Activated CD4-positive, alpha-beta memory T cell treated with anti-CD3 and anti-CD28 coated beads for 36 hours (primary cell): Measurements from ENCODE around the gene GRM2. TPM values are rescaled to one million over a fixed set of nuclear protein-coding genes. Genes with fewer than 3 reads are reported as not detected.

ENCODE experiments used
- CTCF ChIA-PET: fragments of 350-600 bp; sonication (Branson Sonifier 250); formaldehyde crosslinking; loops from one replicate; lab custom pipeline; 2021; ENCODE audit warnings: antibody characterized with exemption, inconsistent platforms; lab: Charles Lee
- POLR2A ChIA-PET: fragments of 350-600 bp; sonication (Branson Sonifier 250); formaldehyde crosslinking; loops from one replicate; lab custom pipeline; 2021; ENCODE audit warnings: antibody characterized with exemption; lab: Charles Lee
- DNase-seq: peaks from one replicate; pipeline ENCODE4 v3.0.0-alpha.2; 2020
- H3K27ac Mint-ChIP-seq: one replicate; pipeline ENCODE4 v1.8.0; 2021; ENCODE audit warnings: mixed read lengths
- H3K27me3 Mint-ChIP-seq: one replicate; pipeline ENCODE4 v1.8.0; 2021; ENCODE audit warnings: mixed read lengths
- H3K36me3 Mint-ChIP-seq: one replicate; pipeline ENCODE4 v1.8.0; 2021; ENCODE audit warnings: mixed read lengths
- H3K4me1 Mint-ChIP-seq: one replicate; pipeline ENCODE4 v1.8.0; 2021; ENCODE audit warnings: low read depth, mixed read lengths
- H3K4me3 Mint-ChIP-seq: one replicate; pipeline ENCODE4 v1.8.0; 2021; ENCODE audit warnings: mild to moderate bottlenecking, mixed read lengths
- H3K9me3 Mint-ChIP-seq: one replicate; pipeline ENCODE4 v1.8.0; 2021; ENCODE audit warnings: mixed read lengths
- intact Hi-C: fragments of 100-400 bp; cut with micrococcal nuclease; formaldehyde crosslinking; loops from one replicate; pipeline ENCODE4 v1.15.1; 2023
- total RNA-seq, 2 experiments: library from RNA; stranded (reverse); gene quantifications; one replicate each; pipeline ENCODE4 v1.2.3, GENCODE V29; 2021

GRM2 gene
- total RNA-seq: under 1 TPM; 0.22 to 0.29 TPM

- peaks cover 2% of the 10 kb centered on the region for H3K9me3 Mint-ChIP-seq
- peaks cover 2% of the 10 kb centered on the region for H3K36me3 Mint-ChIP-seq
- DNase-seq: peak; percentile 40
- no peaks in the 10 kb centered on the region for H3K27me3 Mint-ChIP-seq
- ChIA-PET POLR2A (no interaction called here), CTCF (interaction anchor here (1.6 kb wide), 1 partner anchor 12 kb away, joined by 4 read pairs; no protein-coding TSS in a partner anchor)
- no peak within 1 kb of the TSS for H3K27ac Mint-ChIP-seq
- H3K4me1 Mint-ChIP-seq: peaks cover 16% of the 10 kb centered on the region
- H3K4me3 Mint-ChIP-seq: no peak within 1 kb of the TSS
- intact Hi-C loops: no loop called here
Measured at GRCh38 chr3:51706788-51707731, at the start of gene GRM2. GRM2 (plus strand) TSS chr3:51707068; CDS start chr3:51708984, 1,916 bp downstream.

GRCh38 chr3:51657234-51657633, 49.6 kb upstream of the GRM2 start:
- POLR2A ChIA-PET: no interaction called here
- DNase-seq: no peak
- no peak overlapping the region for H3K27ac Mint-ChIP-seq
- CTCF ChIA-PET: interaction anchor here (2.1 kb wide), 1 partner anchor 13 kb away, joined by 7 read pairs; no protein-coding TSS in a partner anchor
- H3K9me3 Mint-ChIP-seq: peaks cover 8% of the 10 kb centered on the region
- no peaks in the 10 kb centered on the region for H3K4me1 Mint-ChIP-seq
- no peaks in the 10 kb centered on the region for H3K27me3 Mint-ChIP-seq
- H3K36me3 Mint-ChIP-seq: peaks cover 41% of the 10 kb centered on the region
- no peak overlapping the region for H3K4me3 Mint-ChIP-seq
- intact Hi-C loops: no loop called here

GRCh38 chr3:51659942-51660341, 46.9 kb upstream of the GRM2 start:
- CTCF ChIA-PET: interaction anchor here (0.7 kb wide), 1 partner anchor 10 kb away, joined by 3 read pairs; no protein-coding TSS in a partner anchor
- POLR2A ChIA-PET: no interaction called here
- H3K36me3 Mint-ChIP-seq: peaks cover 41% of the 10 kb centered on the region
- H3K9me3 Mint-ChIP-seq: no peaks in the 10 kb centered on the region
- no peaks in the 10 kb centered on the region for H3K27me3 Mint-ChIP-seq
- intact Hi-C loops: no loop called here
- DNase-seq: no peak
- H3K27ac Mint-ChIP-seq: no peak overlapping the region
- H3K4me1 Mint-ChIP-seq: no peaks in the 10 kb centered on the region
- no peak overlapping the region for H3K4me3 Mint-ChIP-seq

- H3K27ac Mint-ChIP-seq: no peak overlapping the region
- H3K4me1 Mint-ChIP-seq: no peaks in the 10 kb centered on the region
- intact Hi-C loops: no loop called here
- H3K9me3 Mint-ChIP-seq: no peaks in the 10 kb centered on the region
- H3K36me3 Mint-ChIP-seq: peaks cover 36% of the 10 kb centered on the region
- no peak for DNase-seq
- no peak overlapping the region for H3K4me3 Mint-ChIP-seq
- ChIA-PET CTCF (interaction anchor here (2.5 kb wide), 1 partner anchor 19 kb away, joined by 8 read pairs; no protein-coding TSS in a partner anchor), POLR2A (no interaction called here)
- no peaks in the 10 kb centered on the region for H3K27me3 Mint-ChIP-seq
Measured at GRCh38 chr3:51662456-51662855, 44.4 kb upstream of the GRM2 start.

GRCh38 chr3:51668756-51669155, 38.1 kb upstream of the GRM2 start:
- Mint-ChIP-seq H3K9me3 (no peaks in the 10 kb centered on the region), H3K27me3 (no peaks in the 10 kb centered on the region), H3K27ac (no peak overlapping the region), H3K4me3 (no peak overlapping the region), H3K36me3 (peaks cover under 1% of the 10 kb centered on the region), H3K4me1 (peaks cover 39% of the 10 kb centered on the region)
- intact Hi-C loops: loop anchor here (1.0 kb wide), 1 partner anchor 166 kb away; no protein-coding TSS in a partner anchor
- ChIA-PET CTCF (interaction anchor here (0.6 to 12.9 kb wide), 13 partner anchors 9 to 167 kb away, joined by 3 to 261 read pairs (median 3); partner anchors contain the start of gene DCAF1), POLR2A (interaction anchor here (2.9 to 4.1 kb wide), 2 partner anchors 13 to 168 kb away, joined by 12 to 37 read pairs; partner anchors contain the start of gene DCAF1)
- no peak for DNase-seq

GRCh38 chr3:51669241-51670052, 37.4 kb upstream of the GRM2 start:
- Mint-ChIP-seq H3K9me3 (no peaks in the 10 kb centered on the region), H3K36me3 (no peaks in the 10 kb centered on the region), H3K27ac (peak overlapping the region; percentile 11), H3K27me3 (no peaks in the 10 kb centered on the region), H3K4me1 (peaks cover 45% of the 10 kb centered on the region), H3K4me3 (no peak overlapping the region)
- POLR2A ChIA-PET: interaction anchor here (0.6 to 4.1 kb wide), 4 partner anchors 12 to 175 kb away, joined by 3 to 37 read pairs (median 8); partner anchors contain the start of gene DCAF1
- intact Hi-C loops: loop anchor here (1.0 to 10.0 kb wide), 5 partner anchors 167 to 1052 kb away; partner anchors contain the start of genes ABHD14A, ABHD14B, MANF and MAPKAPK3
- DNase-seq: peak; percentile 91
- CTCF ChIA-PET: interaction anchor here (0.5 to 12.9 kb wide), 32 partner anchors 8 to 282 kb away, joined by 3 to 261 read pairs (median 4); partner anchors contain the start of genes DCAF1 and RAD54L2

- ChIA-PET CTCF (interaction anchor here (0.8 to 12.9 kb wide), 25 partner anchors 11 to 169 kb away, joined by 3 to 261 read pairs (median 5); partner anchors contain the start of genes DCAF1 and RAD54L2), POLR2A (interaction anchor here (2.9 to 4.1 kb wide), 2 partner anchors 11 to 170 kb away, joined by 12 to 37 read pairs; partner anchors contain the start of gene DCAF1)
- Mint-ChIP-seq H3K4me1 (peaks cover 53% of the 10 kb centered on the region), H3K4me3 (peak overlapping the region; percentile 69), H3K9me3 (no peaks in the 10 kb centered on the region), H3K27ac (peak overlapping the region; percentile 76), H3K27me3 (no peaks in the 10 kb centered on the region), H3K36me3 (peaks cover 3% of the 10 kb centered on the region)
- peak; percentile 35 for DNase-seq
- intact Hi-C loops: loop anchor here (2.0 to 10.0 kb wide), 4 partner anchors 275 to 1053 kb away; partner anchors contain the start of genes ABHD14A, ABHD14B, MANF and MAPKAPK3
Measured at GRCh38 chr3:51670053-51670822, 36.6 kb upstream of the GRM2 start.

- H3K4me3 Mint-ChIP-seq: peak within 1 kb of the TSS; percentile 87
- no peaks in the 10 kb centered on the region for H3K27me3 Mint-ChIP-seq
- H3K27ac Mint-ChIP-seq: peak within 1 kb of the TSS; percentile 89
- intact Hi-C loops: loop anchor here (1.0 to 10.0 kb wide), 5 partner anchors 11 to 1054 kb away; partner anchors contain the start of genes ABHD14A, ABHD14B, MANF and MAPKAPK3
- peaks cover 8% of the 10 kb centered on the region for H3K36me3 Mint-ChIP-seq
- ChIA-PET POLR2A (interaction anchor here (1.3 to 4.1 kb wide), 4 partner anchors 10 to 279 kb away, joined by 3 to 37 read pairs (median 13); partner anchors contain the start of gene DCAF1), CTCF (interaction anchor here (1.1 to 12.9 kb wide), 11 partner anchors 11 to 169 kb away, joined by 3 to 261 read pairs (median 7); partner anchors contain the start of gene DCAF1)
- H3K4me1 Mint-ChIP-seq: peaks cover 62% of the 10 kb centered on the region
- H3K9me3 Mint-ChIP-seq: no peaks in the 10 kb centered on the region
- peak; percentile 92 for DNase-seq
Measured at GRCh38 chr3:51670823-51671733, 35.8 kb upstream of the GRM2 start, which contains the start of gene TEX264. TEX264 (plus strand) TSS chr3:51671252; CDS start chr3:51674305, 3,053 bp downstream.

- ChIA-PET CTCF (interaction anchor here (1.0 to 12.9 kb wide), 4 partner anchors 10 to 170 kb away, joined by 4 to 261 read pairs (median 86); partner anchors contain the start of gene DCAF1), POLR2A (interaction anchor here (1.2 to 4.1 kb wide), 5 partner anchors 10 to 280 kb away, joined by 3 to 37 read pairs (median 4); partner anchors contain the start of gene DCAF1)
- DNase-seq: peak; percentile 68
- intact Hi-C loops: loop anchor here (1.0 to 10.0 kb wide), 5 partner anchors 10 to 1055 kb away; partner anchors contain the start of genes ABHD14A, ABHD14B, MANF and MAPKAPK3
- peaks cover 68% of the 10 kb centered on the region for H3K4me1 Mint-ChIP-seq
- H3K9me3 Mint-ChIP-seq: no peaks in the 10 kb centered on the region
- peak overlapping the region; percentile 87 for H3K4me3 Mint-ChIP-seq
- H3K27ac Mint-ChIP-seq: peak overlapping the region; percentile 89
- no peaks in the 10 kb centered on the region for H3K27me3 Mint-ChIP-seq
- peaks cover 13% of the 10 kb centered on the region for H3K36me3 Mint-ChIP-seq
Measured at GRCh38 chr3:51671734-51672475, 35.0 kb upstream of the GRM2 start.
